HG03571 (cell line): ENCODE data around the gene RMDN2.
A peak's percentile ranks its signal among the peaks of the same experiment; 100 is the strongest.

Experiments
- ATAC-seq: cut with Tn5 transposase; IDR thresholded peaks from one replicate; pipeline ENCODE4 v1.9.1; 2021; ENCODE audit not compliant: unreplicated experiment

The RMDN2 gene

GRCh38 chr2:38037325-38037724, 112.2 kb downstream of the RMDN2 start:
- ATAC-seq = no peak

GRCh38 chr2:38037757-38038621, 112.9 kb downstream of the RMDN2 start:
- peak; percentile 84 for ATAC-seq

GRCh38 chr2:38038682-38039081, 113.6 kb downstream of the RMDN2 start:
- no peak for ATAC-seq

- ATAC-seq = no peak
Measured at GRCh38 chr2:38039121-38039910, 114.2 kb downstream of the RMDN2 start.

GRCh38 chr2:38045811-38046210, 120.7 kb downstream of the RMDN2 start:
- ATAC-seq = no peak

- ATAC-seq = no peak
Measured at GRCh38 chr2:38056216-38056615, 131.1 kb downstream of the RMDN2 start.

GRCh38 chr2:38057651-38058410, 132.7 kb downstream of the RMDN2 start:
- no peak for ATAC-seq

- ATAC-seq = no peak
Measured at GRCh38 chr2:38060236-38061018, 135.3 kb downstream of the RMDN2 start.

GRCh38 chr2:38064801-38065501, 139.9 kb downstream of the RMDN2 start:
- ATAC-seq = no peak

- ATAC-seq = no peak
Measured at GRCh38 chr2:38065502-38066135, 140.5 kb downstream of the RMDN2 start.

GRCh38 chr2:38066421-38067115, 141.5 kb downstream of the RMDN2 start:
- ATAC-seq = no peak
